Testis (tissue), 2 donors: ENCODE results near the gene FATE1.

Experiments used
- POLR2A ChIP-seq: fragments of 450-650 bp; IDR thresholded peaks from one replicate; pipeline ENCODE4 v1.6.1; 2017; ENCODE audit warnings: antibody characterized with exemption, mild to moderate bottlenecking, moderate library complexity
- TF ChIP-seq, protein P1 (sequence below), 3 experiments: fragments of 450-650 bp in 2 of 3; fragments of 200-600 bp in 1 of 3; sonication (generic) in 1 of 3; IDR thresholded peaks; one replicate each; pipeline ENCODE4 v1.5.1; 2016 to 2019; ENCODE audit warnings: antibody characterized with exemption in 3 of 3, mild to moderate bottlenecking in 2 of 3, moderate library complexity in 1 of 3

DNA sequence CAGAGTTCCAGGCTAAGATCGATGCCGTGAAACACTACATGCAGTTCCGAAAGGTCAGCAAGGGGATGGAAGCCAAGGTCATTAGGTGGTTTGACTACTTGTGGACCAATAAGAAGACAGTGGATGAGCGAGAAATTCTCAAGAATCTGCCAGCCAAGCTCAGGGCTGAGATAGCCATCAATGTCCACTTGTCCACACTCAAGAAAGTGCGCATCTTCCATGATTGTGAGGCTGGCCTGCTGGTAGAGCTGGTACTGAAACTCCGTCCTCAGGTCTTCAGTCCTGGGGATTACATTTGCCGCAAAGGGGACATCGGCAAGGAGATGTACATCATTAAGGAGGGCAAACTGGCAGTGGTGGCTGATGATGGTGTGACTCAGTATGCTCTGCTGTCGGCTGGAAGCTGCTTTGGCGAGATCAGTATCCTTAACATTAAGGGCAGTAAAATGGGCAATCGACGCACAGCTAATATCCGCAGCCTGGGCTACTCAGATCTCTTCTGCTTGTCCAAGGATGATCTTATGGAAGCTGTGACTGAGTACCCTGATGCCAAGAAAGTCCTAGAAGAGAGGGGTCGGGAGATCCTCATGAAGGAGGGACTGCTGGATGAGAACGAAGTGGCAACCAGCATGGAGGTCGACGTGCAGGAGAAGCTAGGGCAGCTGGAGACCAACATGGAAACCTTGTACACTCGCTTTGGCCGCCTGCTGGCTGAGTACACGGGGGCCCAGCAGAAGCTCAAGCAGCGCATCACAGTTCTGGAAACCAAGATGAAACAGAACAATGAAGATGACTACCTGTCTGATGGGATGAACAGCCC, 28.0 kb downstream of the FATE1 start:
- no peak for TF ChIP-seq POLR2A
- TF ChIP-seq, protein P1, sequence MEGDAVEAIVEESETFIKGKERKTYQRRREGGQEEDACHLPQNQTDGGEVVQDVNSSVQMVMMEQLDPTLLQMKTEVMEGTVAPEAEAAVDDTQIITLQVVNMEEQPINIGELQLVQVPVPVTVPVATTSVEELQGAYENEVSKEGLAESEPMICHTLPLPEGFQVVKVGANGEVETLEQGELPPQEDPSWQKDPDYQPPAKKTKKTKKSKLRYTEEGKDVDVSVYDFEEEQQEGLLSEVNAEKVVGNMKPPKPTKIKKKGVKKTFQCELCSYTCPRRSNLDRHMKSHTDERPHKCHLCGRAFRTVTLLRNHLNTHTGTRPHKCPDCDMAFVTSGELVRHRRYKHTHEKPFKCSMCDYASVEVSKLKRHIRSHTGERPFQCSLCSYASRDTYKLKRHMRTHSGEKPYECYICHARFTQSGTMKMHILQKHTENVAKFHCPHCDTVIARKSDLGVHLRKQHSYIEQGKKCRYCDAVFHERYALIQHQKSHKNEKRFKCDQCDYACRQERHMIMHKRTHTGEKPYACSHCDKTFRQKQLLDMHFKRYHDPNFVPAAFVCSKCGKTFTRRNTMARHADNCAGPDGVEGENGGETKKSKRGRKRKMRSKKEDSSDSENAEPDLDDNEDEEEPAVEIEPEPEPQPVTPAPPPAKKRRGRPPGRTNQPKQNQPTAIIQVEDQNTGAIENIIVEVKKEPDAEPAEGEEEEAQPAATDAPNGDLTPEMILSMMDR (IDR thresholded peaks at IDR 0.05): no peak
